GM12892 (cell line): ENCODE data around the gene PCDHGA1. TPM values are rescaled to one million over a fixed set of nuclear protein-coding genes. Genes with fewer than 3 reads are reported as not detected.
"Not testable (repeated sequence)": the region's sequence is repeated elsewhere in the genome, so short reads cannot be mapped to it uniquely, and the experiment has no call there.

Experiments
- DNase-seq: peaks from one replicate; pipeline ENCODE4 v3.0.0; 2011; ENCODE audit not compliant: insufficient read length
- FAIRE-seq: peaks from 2 replicates; lab custom pipeline; 2011; peaks lifted over from hg19 to GRCh38; lab: Jason Lieb, UNC
- POLR2A ChIP-seq: IDR thresholded peaks from 2 replicates; pipeline ENCODE4 v1.6.1; 2011; ENCODE audit warnings: low read depth, low read length, control low read depth
- POLR2AphosphoS5 ChIP-seq: IDR thresholded peaks from 2 replicates; pipeline ENCODE4 v1.6.1; 2011; ENCODE audit warnings: low read depth, low read length, control low read depth
- TAF1 ChIP-seq: IDR thresholded peaks from 2 replicates; pipeline ENCODE4 v1.6.1; 2011; ENCODE audit warnings: low read depth, mild to moderate bottlenecking, control low read depth, low read length, borderline replicate concordance
- polyA plus RNA-seq: library from polyadenylated mRNA; unstranded; fragments of >200 nt; gene quantifications from one replicate; pipeline ENCODE4 v1.2.1, GENCODE V29; 2012; ENCODE audit warnings: missing spikeins, inconsistent platforms; ENCODE audit not compliant: missing spikeins

Gene PCDHGA1
- 0.19 TPM for polyA plus RNA-seq

DNA sequence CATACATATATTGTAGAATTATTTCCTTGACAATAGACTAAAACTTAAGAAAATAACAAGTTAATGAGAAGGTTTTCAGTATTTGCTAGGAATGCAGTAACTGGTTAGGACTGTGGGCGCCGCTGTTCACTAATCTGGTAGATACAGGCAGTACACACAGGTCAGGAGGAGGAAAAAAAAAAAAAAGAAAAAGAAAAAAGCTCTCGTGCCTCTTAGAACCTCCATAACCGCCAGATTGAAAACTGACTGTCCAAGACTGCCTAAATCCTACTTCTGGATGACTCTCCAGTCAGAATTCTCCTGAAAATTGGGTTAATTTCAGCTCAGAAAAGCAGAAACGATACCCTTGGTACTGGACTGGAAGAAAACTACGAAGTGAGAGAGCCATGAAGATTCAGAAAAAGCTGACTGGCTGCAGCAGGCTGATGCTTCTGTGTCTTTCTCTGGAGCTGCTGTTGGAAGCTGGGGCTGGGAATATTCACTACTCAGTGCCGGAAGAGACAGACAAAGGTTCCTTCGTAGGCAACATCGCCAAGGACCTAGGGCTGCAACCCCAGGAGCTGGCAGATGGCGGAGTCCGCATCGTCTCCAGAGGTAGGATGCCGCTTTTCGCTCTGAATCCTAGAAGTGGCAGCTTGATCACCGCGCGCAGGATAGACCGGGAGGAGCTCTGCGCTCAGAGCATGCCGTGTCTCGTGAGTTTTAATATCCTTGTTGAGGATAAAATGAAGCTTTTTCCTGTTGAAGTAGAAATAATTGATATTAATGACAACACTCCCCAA lies at the start of gene PCDHGA1:
TSS of gene PCDHGA1 (plus strand) at position 216 of the 782 bp plus-strand sequence.
- no peak for FAIRE-seq
- no peak for DNase-seq
- TF ChIP-seq POLR2A, result no peak
- no peak for TF ChIP-seq TAF1
- TF ChIP-seq POLR2AphosphoS5, result no peak

DNA sequence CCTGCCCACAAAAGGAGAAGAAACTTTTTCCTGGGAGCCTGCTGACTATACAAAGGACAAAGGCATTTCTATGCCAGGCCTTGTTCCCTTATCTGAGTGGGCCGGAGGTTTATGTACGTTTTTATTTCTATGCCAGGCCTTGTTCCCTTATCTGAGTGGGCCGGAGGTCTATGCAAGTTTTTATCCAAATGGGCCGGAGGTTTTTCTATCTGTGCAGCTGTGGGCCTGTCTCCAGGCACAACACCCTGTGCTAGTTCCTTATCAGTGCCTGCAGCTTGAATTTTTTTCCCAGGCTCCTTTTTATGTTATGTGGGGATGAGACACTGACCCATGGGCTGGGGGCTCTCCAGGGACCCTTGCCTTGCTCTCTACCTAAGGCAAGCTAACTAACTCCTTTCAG lies 31.9 kb upstream of the PCDHGA1 start:
- TF ChIP-seq POLR2A (no peak), POLR2AphosphoS5 (no peak), TAF1 (no peak)
- no peak for FAIRE-seq
- DNase-seq, result no peak

DNA sequence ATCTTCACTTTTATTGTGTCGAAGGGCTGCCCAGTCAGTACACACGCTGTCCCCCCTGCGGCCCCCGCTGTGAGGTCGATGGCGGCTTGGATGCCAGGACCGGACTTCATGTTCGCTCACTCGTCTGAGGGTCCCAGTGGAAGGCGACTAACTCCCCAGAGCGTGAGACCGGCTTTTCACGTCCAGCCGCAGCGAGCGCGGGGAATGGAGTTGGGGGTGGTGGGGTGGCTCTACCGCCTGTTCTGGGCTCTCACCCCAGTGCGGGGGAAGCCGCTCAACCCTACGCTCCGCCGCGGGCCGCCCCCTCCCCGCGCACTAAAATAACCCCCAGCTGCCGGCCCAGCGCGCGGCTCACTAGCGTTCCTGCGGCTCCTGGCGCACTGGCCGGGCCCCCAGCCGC lies 26.6 kb upstream of the PCDHGA1 start, which contains the start of gene SLC25A2:
TSS of gene SLC25A2 (minus strand) at position 294 of the 400 bp plus-strand sequence. CDS start at position 110, 184 bp downstream.
- FAIRE-seq, result no peak
- no peak for DNase-seq
- no peak for TF ChIP-seq TAF1
- TF ChIP-seq POLR2A, result no peak
- TF ChIP-seq POLR2AphosphoS5, result no peak

DNA sequence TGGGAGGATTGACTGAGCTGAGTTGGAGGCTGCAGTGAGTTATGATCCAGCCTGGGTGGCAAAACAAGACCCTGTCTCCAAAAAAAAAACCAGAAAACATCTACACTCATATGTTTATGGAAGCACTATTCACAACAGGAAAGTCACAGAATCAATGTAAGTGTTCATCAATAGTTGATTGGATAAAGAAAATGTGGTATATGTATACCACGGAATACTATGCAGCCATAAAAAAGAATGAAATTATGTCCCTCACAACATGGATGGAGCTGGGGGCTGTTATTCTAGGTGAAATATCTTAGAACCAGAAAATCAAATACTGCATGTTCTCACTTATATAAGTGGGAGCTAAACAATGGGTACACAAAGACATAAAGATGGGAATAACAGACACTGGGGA lies 23.7 kb upstream of the PCDHGA1 start:
- DNase-seq, result no peak
- TF ChIP-seq POLR2AphosphoS5 (no peak), POLR2A (no peak), TAF1 (no peak)
- no peak for FAIRE-seq

DNA sequence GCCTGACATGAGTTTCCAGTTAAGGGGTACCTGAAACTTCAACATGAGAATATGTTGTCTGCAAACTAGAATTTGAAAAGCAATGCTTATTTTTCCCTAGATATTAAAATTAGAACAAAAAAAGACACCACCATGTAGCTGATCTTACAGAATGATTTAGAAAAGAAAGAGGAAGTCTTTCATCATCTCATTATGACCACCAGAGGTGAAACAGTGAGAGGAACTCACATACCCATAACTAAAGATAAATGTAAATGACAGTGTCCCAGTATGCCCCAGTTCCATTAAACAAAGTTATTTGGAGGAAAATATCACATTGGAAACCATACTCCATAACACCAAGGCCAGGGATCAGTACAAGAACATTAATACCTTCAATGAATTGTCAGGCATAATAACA lies 16.6 kb upstream of the PCDHGA1 start:
- no peak for TF ChIP-seq POLR2A
- no peak for TF ChIP-seq TAF1
- no peak for TF ChIP-seq POLR2AphosphoS5
- no peak for FAIRE-seq
- DNase-seq, result no peak

DNA sequence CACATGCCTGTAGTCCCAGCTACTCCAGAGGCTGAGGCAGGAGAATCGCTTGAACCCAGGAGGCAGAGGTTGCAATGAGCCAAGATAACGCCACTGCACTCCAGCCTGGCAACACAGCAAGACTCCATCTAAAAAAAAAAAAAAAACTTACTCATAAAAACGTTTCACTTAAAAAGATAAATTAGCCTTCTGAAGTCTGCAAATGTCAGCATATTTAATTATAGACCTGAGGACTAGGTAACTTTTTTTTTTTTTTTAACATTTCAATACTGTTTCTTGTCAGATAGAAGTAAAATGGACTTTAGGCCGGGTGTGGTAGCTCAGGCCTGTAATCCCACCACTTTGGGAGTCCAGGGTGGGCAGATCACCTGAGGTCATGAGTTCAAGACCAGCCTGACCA lies 13.4 kb upstream of the PCDHGA1 start:
- not testable (repeated sequence) for FAIRE-seq

DNA sequence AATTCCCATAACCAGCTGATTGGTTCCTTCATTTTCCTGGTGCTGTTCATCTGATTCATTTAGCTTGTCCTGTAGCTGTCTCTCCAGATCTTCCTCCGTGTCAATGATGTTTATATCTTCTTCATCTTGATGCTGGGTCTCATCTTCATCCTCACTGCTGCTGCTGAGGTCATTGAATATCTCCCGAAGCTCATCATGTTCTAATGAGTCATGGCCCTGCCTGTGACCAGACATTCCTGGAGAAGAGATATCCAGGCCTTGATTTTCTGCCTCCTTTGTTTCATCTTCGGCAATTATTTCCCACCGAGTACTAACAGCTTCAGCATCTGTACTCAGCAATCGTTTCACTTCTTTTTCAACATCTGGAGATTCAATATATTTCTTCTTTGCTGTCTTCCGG lies 11.1 kb upstream of the PCDHGA1 start:
- DNase-seq (no peak), FAIRE-seq (no peak)
- TF ChIP-seq TAF1 (no peak), POLR2AphosphoS5 (no peak), POLR2A (no peak)

More for the DNA sequence above, 13.4 kb upstream of the PCDHGA1 start:
- not testable (repeated sequence) for DNase-seq

DNA sequence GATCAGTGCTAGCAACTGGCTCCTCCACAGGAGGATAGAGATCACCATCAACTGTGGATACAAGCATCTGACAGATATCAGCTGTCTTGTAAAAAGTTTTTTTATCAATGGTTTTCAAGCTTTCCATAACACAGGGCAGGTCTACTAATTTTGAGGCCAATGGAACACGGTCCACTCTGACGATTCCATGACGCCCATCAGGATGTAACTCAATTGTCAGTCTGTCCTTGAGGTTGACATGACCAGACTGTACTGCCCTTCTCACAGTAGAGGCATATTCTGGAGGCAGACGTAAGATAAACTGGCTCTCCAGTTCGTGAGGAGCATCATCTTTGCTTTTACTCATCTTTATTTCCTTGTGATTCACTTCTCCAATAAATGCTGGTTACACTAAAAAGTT lies 10.6 kb upstream of the PCDHGA1 start:
- no peak for TF ChIP-seq POLR2AphosphoS5
- no peak for TF ChIP-seq POLR2A
- no peak for TF ChIP-seq TAF1
- FAIRE-seq (peak; percentile 48), DNase-seq (no peak)

DNA sequence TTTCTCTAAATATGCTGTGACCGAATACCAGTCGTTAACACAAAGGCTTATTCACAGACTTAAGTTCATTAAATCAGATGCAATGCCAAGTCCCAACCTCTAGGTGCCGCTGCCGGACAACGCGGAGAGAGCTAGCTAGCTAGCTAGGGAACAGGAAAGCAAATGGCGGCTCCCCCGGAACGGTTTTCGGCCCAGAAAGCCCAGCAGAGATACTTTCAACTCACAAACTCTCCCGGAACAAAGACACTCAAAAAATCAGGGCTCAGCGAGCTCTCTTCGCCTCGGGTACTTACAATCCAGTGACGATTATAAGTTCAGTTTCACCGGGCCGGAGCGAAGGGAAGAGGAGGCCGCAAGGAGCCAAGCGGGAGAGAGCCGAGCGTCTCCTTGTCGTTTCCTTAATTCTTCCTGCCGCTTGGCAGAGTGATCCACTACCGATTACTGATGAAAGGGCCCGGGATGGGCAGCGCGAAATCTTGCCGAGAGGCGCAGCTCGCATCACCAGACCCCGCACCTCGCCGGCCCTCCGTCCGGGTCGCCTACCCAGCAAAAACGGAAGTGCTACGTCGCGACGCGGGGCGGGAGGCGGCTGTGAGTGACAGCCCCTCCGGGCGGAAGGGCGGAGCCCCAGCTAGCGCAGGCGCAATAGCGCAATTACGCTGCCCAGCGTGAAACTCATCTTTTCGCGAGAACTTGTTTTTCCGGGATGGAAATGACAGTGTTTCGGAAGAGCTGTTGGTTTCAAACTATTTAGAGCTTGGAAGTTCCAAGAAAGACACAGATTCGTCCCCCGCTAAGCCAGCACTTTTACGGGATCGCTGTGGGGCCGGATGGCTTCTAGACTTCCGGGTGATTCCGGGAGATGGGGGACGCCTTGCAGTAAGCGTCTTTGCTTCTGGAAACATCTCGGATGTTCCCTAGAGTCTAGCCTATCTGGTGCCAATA lies 9.8 kb upstream of the PCDHGA1 start, which contains the start of gene TAF7:
TSS of gene TAF7 (minus strand) at position 560 of the 945 bp plus-strand sequence. CDS start 740 bp downstream, outside the sequence.
- peak; percentile 97 for TF ChIP-seq POLR2A
- peak; percentile 96 for TF ChIP-seq POLR2AphosphoS5
- TF ChIP-seq TAF1, result peak; percentile 73
- DNase-seq (peak; percentile 64), FAIRE-seq (peak; percentile 98)

DNA sequence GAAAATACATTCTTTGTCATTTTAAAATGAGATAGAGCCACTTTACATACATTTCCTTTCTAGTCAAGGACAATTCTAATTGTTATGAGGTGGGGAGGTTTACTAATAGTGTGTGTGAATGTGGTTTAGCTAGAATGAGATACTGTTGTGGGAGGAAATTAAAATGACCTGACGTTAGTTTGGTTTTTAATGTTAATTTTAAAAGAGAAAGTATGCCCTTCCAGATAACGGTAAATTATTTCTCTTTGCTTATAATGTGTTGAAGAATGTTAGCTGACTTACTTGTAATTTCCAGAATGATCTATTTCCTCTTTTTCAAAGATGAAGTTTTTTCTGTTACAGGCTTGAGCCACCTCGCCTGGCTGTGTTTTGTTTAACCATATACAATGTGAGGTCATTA lies 8.1 kb upstream of the PCDHGA1 start:
- no peak for FAIRE-seq

DNA sequence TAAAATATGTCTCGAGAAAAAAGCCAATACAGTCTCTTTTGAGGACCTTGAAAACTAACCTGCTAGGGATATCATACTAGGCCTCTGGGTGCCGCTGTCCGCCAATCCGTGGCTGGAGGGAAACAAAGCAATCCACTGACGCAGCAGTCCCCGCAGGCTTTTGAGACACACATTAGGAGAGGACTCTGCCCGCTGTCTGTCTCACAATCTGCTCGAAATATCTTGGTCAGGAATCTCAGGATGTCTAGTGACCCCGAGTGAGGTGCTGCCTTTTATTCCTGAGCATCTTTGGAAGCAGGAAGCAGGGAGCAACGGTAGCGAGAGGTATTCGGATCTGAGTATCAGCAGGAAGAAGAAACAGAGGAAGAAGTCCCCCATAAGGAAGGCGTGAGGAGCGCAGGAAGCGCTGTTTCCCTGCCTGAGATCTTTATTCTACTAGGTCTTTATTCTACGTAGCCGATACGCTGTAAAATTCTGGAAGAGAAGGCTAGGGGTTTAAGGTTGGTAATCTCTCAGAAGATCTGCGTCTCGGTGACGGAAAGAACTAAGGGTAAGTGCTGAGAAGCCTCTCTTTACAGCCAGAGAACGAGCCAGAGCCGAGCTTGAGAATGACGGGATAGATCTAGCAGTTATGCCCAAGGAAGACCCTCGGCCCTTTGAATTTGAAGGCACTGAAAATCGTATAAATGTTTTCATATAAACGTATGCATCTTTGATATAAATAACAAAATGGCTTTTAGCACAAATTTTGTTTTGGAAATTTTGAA lies 4.0 kb upstream of the PCDHGA1 start:
- TF ChIP-seq TAF1 (no peak), POLR2AphosphoS5 (no peak), POLR2A (peak; percentile 30; the same call in 1 of the 2 replicates)
- FAIRE-seq (peak; percentile 66), DNase-seq (no peak)

More for the DNA sequence above, 8.1 kb upstream of the PCDHGA1 start:
- TF ChIP-seq POLR2A, result no peak
- no peak for TF ChIP-seq TAF1
- no peak for TF ChIP-seq POLR2AphosphoS5
- DNase-seq, result no peak
